ENCODE measurements around the gene ELFN1. TPM values are rescaled to one million over a fixed set of nuclear protein-coding genes. Genes with fewer than 3 reads are reported as not detected.

The ELFN1 gene
- total RNA-seq, 1 experiment from 2014 or later, result 0.92 TPM

DNA sequence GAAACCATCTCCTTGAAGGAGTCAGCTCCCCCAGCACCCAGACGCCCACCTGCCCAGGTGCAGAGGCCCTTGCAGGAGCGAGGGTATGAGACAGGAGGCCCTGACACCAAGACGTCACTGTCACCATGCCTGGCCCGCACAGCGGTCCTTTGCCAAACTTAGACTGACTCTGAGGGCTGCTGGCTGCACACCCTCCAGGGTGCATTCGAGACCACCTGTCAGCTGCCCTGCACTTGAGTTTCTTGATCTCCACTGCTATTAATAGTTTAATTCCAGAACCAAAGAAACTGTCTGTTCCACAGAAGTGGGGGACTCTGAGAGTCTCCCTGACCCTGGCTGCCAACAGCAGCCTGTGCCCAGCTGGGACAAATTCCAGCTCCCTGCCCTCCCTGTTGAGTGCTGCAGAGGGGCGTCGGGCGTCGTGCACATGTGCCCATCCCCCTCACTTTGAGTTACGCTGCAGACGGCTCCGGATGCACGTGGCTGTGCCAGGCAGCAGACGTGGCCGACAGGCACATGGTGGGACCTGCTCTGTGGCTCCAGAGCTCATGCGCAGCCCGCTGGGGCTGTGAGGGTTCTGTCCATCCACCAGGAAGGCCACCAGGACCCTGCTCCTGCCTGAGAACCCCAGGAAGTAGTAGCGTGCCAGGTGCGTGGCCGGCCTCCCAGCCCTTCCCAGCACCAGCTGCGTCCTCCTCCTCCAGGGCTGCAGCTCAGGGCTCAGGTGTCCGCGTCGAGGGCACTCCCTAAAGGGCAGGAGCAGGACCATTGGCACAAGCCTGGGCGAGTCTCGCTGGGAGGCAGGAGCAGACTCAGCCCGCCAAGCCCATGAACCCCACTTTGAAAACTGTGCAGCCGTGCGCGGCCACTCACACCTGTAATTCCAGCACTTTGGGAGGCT lies 24.8 kb downstream of the ELFN1 start:
- no peak for DNase-seq (ENCODE audit: low spot score)

DNA sequence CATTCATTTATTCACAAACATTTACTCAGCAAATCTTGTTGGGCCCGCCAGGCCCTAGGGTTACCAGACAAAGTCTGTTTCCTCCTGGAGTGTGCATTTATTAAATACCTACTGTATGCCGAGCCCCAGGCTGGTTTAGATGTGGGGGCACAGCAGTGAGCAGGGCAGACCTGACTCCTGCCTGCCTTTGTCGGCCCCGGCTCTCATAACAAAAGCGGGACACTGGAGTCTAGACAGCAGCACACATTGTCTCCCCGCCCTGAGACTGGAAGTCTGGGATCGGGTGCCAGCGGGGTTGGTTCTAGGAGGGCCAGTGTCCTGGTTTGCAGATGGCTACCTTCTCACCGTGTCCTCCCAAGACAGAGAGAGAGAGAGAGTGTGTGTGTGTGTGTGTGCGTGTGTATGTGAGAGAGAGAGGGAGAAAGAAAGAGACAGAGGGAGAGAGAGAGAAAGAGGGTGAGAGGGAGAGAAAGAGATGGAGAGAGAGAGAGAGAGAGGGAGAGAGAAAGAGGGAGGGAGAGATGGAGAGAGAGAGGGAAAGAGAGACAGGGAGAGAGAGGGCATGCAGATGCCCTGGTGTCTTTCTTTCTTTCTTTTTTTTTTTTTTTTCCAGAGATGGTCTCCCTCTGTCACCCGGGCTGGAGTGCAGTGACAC lies 25.9 kb downstream of the ELFN1 start:
- no peak for DNase-seq (ENCODE audit: low spot score)

DNA sequence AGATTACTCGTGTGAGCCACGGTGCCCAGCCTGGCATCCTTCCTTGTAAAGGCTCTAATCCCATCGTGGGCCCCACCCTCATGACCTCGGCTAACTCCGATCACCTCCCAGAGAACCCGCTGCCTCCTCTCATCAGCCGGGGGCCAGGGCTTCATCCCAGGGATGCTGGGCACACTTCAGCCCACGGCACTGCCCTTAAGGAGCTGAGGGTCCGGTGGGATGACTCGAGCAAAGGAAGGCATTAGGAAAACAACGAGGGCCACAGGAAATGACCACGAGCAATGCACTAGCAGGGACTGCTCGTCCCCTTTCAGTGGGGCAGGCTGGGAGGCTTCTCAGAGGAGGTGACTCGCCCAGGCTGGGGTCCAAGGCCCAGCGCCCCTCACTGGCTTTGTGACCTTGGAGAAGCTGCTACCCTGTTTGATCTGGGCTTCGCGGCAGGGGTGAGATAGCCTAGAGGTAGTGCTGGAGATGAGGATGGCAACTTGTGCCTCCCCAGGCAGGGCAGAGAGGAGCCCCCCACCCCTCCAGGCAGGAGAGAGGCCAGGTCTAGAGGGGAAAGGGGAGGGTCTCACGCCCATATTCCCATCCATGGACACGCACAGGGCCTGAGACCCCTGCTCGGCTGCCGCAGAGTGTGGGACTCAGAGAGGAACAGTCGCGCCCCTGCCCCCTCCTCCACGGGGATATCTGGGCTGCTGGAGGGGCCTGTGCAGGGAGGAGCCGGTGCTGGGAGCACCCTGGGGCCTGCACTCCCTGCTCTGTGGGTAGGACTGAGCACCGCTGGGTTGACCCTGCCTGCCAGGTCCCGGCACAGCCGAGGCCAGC lies 26.8 kb downstream of the ELFN1 start:
- no peak for DNase-seq (ENCODE audit: low spot score)

DNA sequence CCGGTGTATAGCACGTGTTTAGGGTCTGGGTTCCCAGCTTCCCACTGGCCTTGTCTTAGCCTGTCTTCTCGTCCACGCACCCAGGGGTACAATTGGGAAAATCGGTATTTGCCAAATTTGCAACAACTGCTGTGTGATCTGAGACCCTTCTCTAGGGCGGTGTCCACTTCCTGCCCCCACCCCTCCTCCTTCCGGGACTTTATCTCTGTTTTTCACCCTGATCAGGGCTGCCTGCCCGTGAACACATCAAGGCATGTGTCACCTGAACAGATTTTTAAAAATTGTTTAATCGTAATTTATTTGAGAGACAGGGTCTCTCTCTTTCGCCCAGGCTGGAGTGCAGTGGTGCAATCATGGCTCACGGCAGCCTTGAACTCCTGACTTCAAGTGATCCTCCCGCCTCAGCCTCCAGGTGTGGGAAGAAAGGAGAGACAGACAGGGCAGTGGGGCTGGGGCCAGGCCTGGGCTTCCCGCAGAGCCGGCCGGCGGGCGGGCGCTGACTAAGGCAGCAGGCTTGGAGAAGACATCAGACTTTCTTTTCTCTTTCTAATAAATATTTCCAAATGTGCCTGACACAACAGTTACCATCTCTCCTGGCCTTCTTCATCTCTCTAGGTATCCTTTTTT lies 27.5 kb downstream of the ELFN1 start:
- DNase-seq (ENCODE audit: low spot score), result no peak

DNA sequence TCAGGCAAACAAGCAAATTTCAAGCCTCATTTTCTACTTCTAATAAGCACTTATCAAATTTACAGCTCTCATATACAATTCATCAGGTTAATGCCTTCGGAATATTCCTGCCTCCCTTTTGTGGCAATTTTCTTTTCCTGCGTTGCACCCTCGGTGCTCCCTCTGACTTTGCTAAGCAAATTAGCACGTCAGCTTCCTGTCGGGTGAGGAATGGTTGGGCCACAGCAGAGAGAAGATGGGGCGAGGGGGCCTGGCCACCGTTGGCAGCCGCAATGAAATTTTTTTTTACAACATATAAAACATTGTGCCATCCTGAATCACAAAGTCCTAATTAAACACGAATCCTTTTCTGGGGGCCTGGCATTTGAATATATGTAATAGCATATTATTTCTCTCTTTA lies 28.1 kb downstream of the ELFN1 start:
- no peak for DNase-seq (ENCODE audit: low spot score)

DNA sequence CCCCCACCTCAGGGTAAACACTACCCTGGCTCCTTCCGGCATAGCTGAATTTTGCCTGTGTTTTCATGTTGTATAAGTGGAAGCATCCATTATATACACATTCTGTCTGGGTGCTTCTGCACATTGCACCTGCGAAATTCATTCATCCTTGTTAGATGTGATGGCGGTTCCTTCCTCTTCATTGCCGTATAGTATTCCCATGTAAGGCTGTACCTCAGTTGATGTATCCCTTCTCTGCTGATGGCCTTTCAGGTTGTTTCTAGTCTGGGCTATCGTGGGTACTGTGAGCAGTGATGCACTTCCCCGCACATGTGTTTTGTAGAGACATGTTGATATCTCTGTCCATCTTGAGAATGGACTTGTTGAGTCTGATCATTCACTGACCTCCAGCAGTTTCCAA lies 28.9 kb downstream of the ELFN1 start:
- no peak for DNase-seq (ENCODE audit: low spot score)

DNA sequence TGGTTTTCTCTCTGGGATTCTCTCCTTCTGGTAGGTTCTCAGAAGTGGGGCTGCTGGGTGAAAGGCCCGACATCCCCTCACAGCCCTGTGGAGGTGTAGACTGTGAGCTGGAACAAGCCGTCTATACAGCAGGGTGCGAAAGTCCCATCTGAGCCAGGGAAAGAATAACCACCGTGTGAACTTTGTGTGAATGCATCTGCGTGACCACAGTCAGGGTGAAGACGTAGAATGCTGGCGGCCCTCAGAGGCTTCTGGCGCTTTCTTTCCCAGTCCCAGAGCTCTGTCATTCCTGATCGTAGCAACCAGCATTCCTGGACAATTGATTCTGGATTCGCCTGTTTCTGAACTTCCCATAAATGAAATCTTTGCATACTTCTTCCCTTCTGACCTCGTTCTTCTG lies 30.0 kb downstream of the ELFN1 start:
- no peak for DNase-seq (ENCODE audit: low spot score)

DNA sequence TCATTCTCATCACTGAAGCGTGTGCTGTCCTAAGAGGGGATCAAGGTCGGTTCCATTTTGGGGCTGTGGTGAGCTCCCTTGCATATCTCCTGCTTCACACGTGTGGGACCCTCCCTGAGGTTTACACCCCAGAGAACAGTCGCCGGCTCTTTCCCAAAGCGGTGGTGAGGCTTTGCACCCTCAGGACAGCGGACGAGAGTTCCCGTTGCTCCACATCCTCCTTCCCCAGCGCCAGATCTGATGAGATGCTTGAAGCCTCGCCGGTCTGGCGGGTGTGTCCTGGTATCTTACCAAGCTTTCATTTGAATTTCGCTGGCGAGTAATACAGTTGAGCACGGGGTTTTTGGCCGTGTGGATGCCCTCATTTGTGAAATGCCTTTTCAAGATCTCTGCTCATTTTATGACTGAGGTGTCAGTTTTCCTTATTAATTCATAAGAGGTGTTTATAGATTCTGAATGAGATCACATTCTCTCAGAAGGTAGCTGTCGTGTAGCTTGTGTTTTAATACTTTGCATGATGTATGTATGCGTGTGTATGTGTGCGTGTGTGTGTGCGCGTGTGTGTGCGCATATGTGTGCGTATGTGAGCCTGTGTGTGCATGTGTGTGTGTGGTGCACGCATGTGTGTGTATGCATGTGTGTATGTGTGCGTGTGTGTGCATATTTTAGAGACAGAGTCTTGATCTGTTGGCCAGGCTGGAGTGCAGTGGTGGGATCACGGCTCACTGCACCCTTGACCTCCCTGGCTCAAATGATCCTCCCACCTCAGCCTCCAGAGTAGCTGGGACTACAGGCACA lies 30.7 kb downstream of the ELFN1 start:
- DNase-seq (ENCODE audit: low spot score), result no peak

DNA sequence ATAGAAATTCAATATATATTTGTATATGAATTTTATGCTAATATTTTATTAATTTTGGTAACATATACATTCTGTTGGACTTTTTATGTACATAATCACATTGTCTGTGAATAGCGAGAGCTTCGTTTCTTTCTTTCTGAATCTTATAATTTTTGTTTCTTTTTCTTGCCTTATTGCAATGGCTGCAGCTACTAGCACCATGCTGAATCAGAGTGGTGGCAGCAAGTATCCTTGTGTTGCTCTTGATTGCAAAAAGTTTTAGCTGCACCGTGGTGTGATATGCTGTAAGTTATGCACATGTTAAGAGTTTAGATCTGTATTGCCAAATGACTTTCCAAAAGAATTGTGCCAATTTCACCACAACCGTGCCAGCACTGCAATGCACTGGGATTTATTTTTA lies 32.6 kb downstream of the ELFN1 start:
- no peak for DNase-seq (ENCODE audit: low spot score)

DNA sequence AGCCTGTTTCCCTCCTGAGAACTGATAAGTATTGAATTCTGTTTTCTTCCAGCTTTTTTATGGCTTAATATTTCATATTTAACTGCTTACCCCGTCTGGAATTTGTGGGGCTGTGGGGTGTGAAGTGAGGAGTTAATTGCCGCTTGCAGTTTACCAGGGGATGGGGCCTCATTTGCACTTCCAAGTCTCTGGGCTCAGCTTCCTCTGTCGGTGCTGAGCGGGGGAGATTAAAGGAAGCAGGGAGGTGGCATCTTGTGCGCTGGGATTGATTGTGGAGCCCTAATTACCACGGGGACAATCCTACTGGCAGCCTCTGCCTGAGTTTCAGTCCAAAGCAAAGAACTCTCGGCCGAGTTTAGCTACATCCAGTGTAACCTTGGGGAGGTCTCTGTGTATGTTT lies 33.4 kb downstream of the ELFN1 start:
- no peak for DNase-seq (ENCODE audit: low spot score)

DNA sequence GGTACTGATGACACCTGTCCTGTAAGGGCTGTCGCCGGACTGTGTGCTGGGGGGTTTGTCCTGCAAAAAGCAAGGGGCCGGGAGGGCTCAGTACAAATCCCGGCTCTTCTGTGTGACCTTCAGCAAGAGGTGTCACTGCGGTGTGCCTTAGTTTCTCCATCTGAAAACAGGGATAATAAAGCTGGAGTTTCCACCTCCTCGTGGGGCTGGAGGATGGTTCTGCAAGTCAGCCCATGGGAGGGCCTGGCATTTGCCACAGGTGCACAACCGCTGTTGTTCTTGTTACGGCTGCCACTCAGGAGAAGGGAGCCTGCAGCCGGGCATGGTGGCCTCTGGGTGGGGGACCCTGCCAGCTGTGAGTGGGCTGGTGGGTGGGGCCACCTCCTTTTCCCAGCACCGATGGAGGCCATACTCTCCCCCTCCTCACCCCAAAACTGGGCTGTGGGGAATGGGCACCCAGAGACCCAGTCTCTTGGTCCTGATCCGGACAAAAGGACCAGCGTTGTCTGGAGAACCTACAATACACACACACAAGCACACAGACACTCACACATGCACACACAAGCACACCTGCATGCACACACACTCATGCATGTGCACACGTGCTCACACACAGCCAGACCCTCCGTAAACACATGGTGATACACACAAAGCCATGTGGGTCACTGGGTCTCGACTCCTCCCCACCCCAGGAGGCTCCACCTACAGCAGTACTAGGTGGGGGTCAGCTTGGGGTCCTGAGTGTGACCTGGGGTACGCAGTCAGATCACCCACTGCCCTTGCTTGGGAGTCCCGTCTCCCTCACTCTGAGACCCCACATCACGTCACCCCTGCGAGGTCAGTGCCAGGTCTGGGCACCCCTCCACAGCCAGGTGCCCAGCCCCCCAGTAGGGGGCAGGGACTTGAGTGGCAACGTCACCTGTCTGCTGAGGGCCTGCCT lies 34.1 kb downstream of the ELFN1 start:
- no peak for DNase-seq (ENCODE audit: low spot score)

DNA sequence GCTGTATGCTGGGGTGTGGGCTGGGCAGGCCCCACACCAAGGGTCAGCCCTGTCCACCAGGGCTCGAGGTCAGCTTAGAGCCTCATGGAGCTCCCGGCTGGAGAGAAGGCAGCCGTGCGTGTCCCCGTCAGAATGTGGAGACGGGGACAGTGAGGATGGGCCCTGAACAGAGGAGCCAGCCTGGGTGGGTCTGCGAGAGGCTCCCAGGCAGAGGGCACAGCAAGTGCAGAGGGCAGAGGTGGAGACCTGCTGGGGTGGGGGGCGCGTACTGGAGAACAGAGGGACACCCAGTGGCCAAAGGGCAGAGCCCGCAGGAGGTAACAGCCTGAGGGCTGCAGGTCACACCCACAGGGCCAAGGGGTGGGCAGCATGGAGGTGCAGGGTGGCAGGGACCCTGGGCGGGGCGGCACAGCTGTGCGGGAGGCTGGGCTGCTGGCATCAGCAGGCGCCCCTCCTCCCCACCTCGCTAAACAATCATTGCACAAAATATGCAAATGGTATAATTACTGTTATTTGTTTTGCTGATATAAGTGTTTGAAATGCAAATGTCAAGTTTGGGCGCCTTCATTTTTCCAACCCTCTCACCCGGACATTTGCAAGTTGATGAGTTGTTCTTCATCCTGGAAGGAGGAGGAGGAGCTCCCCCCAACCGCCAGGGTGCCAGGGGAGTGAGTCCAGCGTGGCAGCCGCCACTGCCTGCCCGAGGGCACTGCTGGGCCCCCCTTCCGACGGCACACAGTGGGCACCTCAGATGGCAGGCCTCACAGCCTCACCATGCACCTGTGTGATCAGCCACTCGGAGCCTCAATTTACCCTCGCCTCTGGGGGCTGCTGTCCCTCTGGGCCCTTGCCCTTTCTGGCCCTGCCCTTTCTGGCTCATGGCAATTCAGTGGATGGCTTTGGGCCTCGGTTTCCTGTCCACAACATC lies 35.0 kb downstream of the ELFN1 start:
- no peak for DNase-seq (ENCODE audit: low spot score)

DNA sequence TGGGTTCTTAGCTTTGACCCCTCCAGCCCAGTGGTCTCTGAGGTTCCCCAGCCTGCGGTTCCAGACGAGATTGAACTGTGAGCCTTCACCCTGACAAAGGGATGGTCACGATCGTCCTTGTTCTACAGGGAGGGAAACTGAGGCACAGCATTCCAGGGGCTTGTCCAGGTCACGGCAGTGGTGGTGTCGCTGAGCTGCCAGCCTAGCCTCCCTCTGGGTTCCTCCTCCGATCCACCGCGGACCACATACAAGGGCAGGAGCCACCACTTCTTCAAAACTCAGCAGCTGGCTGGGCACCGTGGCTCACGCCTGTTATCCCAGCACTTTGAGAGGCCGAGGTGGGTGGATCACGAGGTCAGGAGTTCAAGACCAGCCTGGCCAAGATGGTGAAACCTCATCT lies 35.8 kb downstream of the ELFN1 start:
- no peak for DNase-seq (ENCODE audit: low spot score)

DNA sequence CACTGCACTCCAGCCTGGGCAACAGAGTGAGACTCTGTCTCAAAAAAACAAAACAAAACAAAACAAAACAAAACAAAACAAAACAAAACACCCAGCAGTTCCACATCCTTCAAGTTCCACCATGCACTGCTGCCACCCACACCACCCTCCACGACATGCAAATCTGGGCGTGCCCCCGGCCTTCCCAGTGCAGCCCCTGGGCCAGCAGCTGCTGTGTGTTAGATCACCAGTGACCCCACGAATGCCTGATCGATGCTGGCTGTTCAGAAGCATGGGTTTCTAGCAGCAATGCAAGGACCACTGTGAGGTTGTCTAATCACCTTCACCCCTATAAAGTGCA lies 36.3 kb downstream of the ELFN1 start:
- DNase-seq (ENCODE audit: low spot score), result no peak

DNA sequence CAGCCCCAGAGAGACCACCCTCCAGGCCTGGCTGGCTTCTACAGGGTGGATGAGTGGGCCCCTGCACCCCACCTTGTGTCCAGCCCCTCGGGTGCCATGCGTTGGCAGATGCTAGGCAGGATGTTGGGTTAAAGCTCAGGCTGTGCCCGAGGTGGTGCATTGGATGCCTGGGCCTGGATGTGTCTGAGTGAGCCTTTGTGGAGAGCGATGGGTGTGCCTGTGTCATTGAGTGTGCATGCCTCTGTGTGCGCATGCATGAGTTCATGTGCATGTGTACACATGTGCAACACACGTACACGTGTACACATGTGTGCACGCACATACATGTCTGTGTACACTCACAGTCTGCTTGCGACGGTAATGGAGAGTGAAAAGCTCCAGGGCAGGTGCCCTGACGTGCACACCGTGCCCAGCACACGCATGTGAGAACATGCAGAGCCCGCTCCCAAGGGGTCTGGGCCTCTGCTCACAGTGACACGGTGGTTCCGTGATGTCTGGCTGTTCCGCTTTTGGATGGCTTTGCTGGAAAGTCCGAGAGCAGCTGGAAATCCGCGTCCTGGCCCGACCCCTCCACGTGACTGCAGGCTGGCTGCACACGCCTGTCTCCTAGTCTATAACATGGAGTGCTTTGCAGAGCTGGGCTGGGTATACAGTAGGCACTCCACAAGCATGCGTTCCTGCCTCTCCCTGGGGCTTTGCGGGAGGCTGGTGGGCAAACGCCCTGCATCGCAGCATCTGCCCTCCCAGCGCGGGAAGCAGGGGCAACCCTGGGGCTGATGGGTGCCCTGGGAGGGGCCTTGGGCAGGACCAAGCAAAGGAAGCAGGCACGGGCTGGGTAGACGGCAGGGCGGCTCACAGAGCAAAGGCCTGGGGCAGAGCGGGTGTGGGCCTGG lies 36.9 kb downstream of the ELFN1 start:
- DNase-seq (ENCODE audit: low spot score), result no peak

DNA sequence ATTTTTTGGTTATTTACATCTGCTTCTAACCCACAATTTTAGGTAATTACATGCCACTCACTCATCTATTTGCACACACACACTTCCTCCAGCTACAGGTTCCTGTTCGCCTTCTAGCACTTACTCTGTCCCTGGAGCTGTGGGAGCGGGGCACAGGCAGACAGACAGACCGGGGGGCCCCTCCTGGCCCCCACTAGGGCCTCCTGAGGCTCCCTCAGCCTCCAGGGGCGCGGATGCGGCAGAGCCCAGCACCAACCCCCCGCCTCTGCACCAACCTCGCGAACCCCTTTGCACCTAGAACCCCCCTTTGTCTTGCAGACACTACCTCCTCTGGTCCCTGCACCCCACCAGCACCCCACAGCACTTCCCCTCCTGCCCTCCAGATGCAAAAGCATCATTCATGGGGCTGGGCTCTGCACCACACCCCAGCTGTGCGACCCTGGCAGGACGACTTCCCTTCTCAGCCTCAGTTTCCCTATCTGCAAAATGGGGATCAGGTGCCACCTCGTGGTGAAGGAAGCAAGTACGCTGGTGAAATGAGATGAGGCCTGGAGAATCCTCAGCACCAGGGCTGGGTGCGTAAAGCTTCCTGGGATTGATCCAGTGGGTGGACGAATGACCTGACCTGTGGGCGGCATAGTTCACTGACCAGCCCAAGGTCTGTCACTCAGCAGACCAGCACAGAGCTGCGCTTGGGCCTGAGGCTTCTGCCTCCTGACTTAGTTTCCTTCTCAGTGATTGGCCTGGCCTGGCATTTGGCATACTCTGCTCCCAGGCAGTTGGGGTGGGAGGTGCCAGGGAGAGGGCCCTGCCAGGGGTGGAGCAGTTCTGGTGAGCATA lies 37.9 kb downstream of the ELFN1 start:
- no peak for DNase-seq (ENCODE audit: low spot score)
